ENCODE data around the gene SLC28A1.
"Not testable (repeated sequence)": the region's sequence is repeated elsewhere in the genome, so short reads cannot be mapped to it uniquely, and the experiment has no call there.

Gene SLC28A1

GRCh38 chr15:84975871-84976351 lies 91.4 kb downstream of the SLC28A1 start:
- no peak for DNase-seq

- DNase-seq: no peak
Observed at GRCh38 chr15:84976746-84977345, 92.4 kb downstream of the SLC28A1 start.

GRCh38 chr15:84979651-84980050 lies 95.2 kb downstream of the SLC28A1 start:
- DNase-seq: no peak

GRCh38 chr15:84980196-84981053 lies 96.0 kb downstream of the SLC28A1 start:
- peak; percentile 73 for DNase-seq

GRCh38 chr15:84981054-84981710 lies 96.7 kb downstream of the SLC28A1 start:
- peak; percentile 64 for DNase-seq

GRCh38 chr15:84981711-84982300 lies 97.3 kb downstream of the SLC28A1 start, which contains the start of gene PDE8A:
Gene PDE8A (plus strand): TSS chr15:84981856. CDS start chr15:84982163, 307 bp downstream.
- DNase-seq: no peak

GRCh38 chr15:84982301-84982920 lies 97.9 kb downstream of the SLC28A1 start:
- DNase-seq: no peak

GRCh38 chr15:84983294-84983693 lies 98.8 kb downstream of the SLC28A1 start:
- no peak for DNase-seq

GRCh38 chr15:84983711-84984110 lies 99.2 kb downstream of the SLC28A1 start:
- no peak for DNase-seq

- DNase-seq: no peak
Observed at GRCh38 chr15:84985158-84985557, 100.7 kb downstream of the SLC28A1 start.

- not testable (repeated sequence) for DNase-seq
Observed at GRCh38 chr15:84987351-84987750, 102.9 kb downstream of the SLC28A1 start.

GRCh38 chr15:84987949-84988624 lies 103.6 kb downstream of the SLC28A1 start:
- DNase-seq: no peak

- no peak for DNase-seq
Observed at GRCh38 chr15:84988909-84989644, 104.6 kb downstream of the SLC28A1 start.

- DNase-seq: no peak
Observed at GRCh38 chr15:84990507-84990906, 106.0 kb downstream of the SLC28A1 start.

GRCh38 chr15:84991014-84991712 lies 106.7 kb downstream of the SLC28A1 start:
- no peak for DNase-seq

- no peak for DNase-seq
Observed at GRCh38 chr15:84992157-84992944, 107.9 kb downstream of the SLC28A1 start.
